Activated T-helper 9 cell treated with anti-CD3 and anti-CD28 coated beads, Interleukin-2, amount 50 U/mL, for 16 hours (primary cell): ENCODE measurements around the gene AKIRIN1.
"Not testable (repeated sequence)": the region's sequence is repeated elsewhere in the genome, so short reads cannot be mapped to it uniquely, and the experiment has no call there.

Experiments used
- DNase-seq: peaks from one replicate; pipeline ENCODE4 v3.0.0-alpha.2; 2020; ENCODE audit warnings: low read depth

Gene AKIRIN1

GRCh38 chr1:38990738-38991637 lies at the start of gene AKIRIN1:
AKIRIN1 (plus strand) TSS chr1:38991276; CDS start chr1:38991381, 105 bp downstream.
- DNase-seq = peak; percentile 96

GRCh38 chr1:38941527-38942019 lies 49.5 kb upstream of the AKIRIN1 start, which contains the start of gene RHBDL2:
RHBDL2 (minus strand) TSS chr1:38941830; CDS start chr1:38919212, 22,618 bp downstream.
- DNase-seq = no peak

GRCh38 chr1:38942664-38943428 lies 48.2 kb upstream of the AKIRIN1 start:
- DNase-seq = no peak

GRCh38 chr1:38944547-38944946 lies 46.5 kb upstream of the AKIRIN1 start:
- DNase-seq = no peak

GRCh38 chr1:38950553-38950952 lies 40.5 kb upstream of the AKIRIN1 start:
- no peak for DNase-seq

GRCh38 chr1:38953433-38953860 lies 37.6 kb upstream of the AKIRIN1 start:
- DNase-seq = no peak

- no peak for DNase-seq
Observed at GRCh38 chr1:38958967-38959366, 32.1 kb upstream of the AKIRIN1 start.

GRCh38 chr1:38962113-38962512 lies 29.0 kb upstream of the AKIRIN1 start:
- DNase-seq = no peak

GRCh38 chr1:38962560-38962959 lies 28.5 kb upstream of the AKIRIN1 start:
- DNase-seq = no peak

GRCh38 chr1:38964140-38964548 lies 26.9 kb upstream of the AKIRIN1 start:
- DNase-seq = no peak

- not testable (repeated sequence) for DNase-seq
Observed at GRCh38 chr1:38973145-38973544, 17.9 kb upstream of the AKIRIN1 start.

GRCh38 chr1:38973659-38974437 lies 17.2 kb upstream of the AKIRIN1 start:
- no peak for DNase-seq

- peak; percentile 45 for DNase-seq
Observed at GRCh38 chr1:38977399-38978244, 13.5 kb upstream of the AKIRIN1 start.

- DNase-seq = not testable (repeated sequence)
Observed at GRCh38 chr1:38978245-38978542, 12.9 kb upstream of the AKIRIN1 start.

GRCh38 chr1:38979380-38979779 lies 11.7 kb upstream of the AKIRIN1 start:
- not testable (repeated sequence) for DNase-seq

- no peak for DNase-seq
Observed at GRCh38 chr1:38989979-38990378, 1.1 kb upstream of the AKIRIN1 start.

GRCh38 chr1:38990386-38990737 lies 714 bp upstream of the AKIRIN1 start:
- DNase-seq = no peak

- DNase-seq = peak; percentile 2
Observed at GRCh38 chr1:38991638-38992411, 749 bp downstream of the AKIRIN1 start.

GRCh38 chr1:38992412-38993111 lies 1.5 kb downstream of the AKIRIN1 start:
- DNase-seq = no peak

- no peak for DNase-seq
Observed at GRCh38 chr1:38994196-38994595, 3.1 kb downstream of the AKIRIN1 start.
